GM19395 (cell line): ENCODE measurements around the gene ARL15.

ENCODE experiments used
- ATAC-seq: cut with Tn5 transposase; IDR thresholded peaks from one replicate; pipeline ENCODE4 v1.9.1; 2021; ENCODE audit warnings: mild to moderate bottlenecking, moderate library complexity; ENCODE audit not compliant: unreplicated experiment

ARL15 gene

GRCh38 chr5:54214722-54215121, 95.7 kb downstream of the ARL15 start:
- ATAC-seq, result no peak

- ATAC-seq, result no peak
Observed at GRCh38 chr5:54212331-54212730, 98.0 kb downstream of the ARL15 start.

- no peak for ATAC-seq
Observed at GRCh38 chr5:54211912-54212311, 98.5 kb downstream of the ARL15 start.

GRCh38 chr5:54207566-54207965, 102.8 kb downstream of the ARL15 start:
- no peak for ATAC-seq

- no peak for ATAC-seq
Observed at GRCh38 chr5:54206580-54207229, 103.7 kb downstream of the ARL15 start.

DNA sequence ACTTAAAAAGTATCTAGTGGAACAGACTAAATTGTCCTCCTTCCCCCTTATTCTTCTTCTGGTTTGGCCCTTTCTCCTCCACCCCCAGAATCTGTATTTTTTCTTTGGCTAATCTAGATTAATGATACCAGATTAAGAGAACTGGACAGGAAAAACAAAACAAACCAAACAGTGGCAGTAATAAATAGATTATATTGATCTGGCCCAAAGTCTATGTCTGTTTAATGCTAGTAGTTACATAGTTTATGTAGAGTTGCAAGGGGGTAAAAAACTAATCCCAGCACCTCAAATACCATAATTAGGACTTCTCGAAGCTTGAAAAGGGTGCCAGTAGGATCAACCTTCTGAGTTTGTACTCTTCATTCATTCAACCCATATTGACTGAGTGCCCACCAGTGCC, 104.5 kb downstream of the ARL15 start:
- no peak for ATAC-seq

DNA sequence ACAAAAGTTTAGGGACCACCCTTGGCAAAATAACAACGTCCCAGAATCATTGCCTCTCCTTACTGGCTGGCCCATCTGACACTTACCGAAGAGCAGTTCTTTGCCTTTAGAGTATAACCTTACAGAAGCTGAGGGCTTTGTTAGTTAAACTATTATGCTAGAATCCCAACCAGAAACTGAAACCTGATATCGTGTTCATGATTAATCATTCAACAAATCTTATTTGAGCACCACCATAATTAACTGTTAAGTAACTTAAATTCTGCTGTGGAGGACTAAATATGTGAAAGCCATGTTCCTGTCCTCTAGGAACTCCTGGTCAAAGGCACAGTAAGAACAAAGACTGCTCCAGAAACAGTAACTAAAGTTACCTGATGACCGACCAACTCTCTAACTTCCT, 104.9 kb downstream of the ARL15 start:
- no peak for ATAC-seq

GRCh38 chr5:54197018-54197417, 113.4 kb downstream of the ARL15 start:
- ATAC-seq, result no peak

GRCh38 chr5:54195701-54196100, 114.7 kb downstream of the ARL15 start:
- ATAC-seq, result no peak

DNA sequence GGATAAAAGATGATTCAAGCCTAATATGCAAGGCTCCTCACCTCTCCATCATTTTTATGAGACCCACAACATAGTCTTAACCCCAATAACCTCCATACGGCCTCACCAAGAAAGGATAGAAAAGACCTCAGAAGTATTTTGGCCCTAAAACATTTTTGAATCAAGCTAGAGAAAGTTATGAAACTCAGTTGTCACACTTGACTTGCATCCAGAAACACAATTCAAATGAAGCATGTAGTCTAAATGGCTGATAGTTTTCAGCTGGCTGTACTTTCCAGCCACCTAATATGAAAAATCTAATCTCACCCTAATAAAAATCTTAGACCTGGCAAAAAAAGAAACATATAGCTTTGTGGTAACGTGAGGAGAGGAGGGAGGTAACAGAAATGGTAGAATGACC, 116.1 kb downstream of the ARL15 start:
- ATAC-seq, result no peak

GRCh38 chr5:54187694-54188093, 122.7 kb downstream of the ARL15 start:
- ATAC-seq, result no peak

DNA sequence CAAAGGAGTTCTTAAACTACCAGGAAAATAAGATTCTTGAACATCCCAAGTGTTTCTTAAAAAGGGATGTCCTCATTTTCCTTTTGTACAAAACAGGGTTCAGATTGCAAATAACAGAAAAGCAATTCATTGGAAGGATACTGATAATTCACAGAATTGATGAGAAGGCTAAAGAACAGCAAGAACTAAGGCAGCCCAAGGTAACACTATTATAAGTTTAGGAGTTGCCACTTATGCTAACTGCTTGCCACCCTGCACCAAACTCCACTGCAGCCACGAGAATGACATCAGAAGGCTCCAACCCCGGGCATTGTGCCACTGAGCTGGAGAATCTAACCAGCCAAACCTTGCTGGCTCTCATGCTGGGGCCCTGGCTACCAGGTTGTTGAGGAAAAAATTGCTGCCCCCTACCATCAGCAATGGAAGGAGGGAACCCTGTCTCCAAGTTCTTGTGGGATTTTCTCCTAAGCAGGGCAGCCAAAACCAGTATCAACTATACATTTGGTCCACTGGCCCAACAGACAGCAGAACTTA, 123.4 kb downstream of the ARL15 start:
- ATAC-seq, result no peak

GRCh38 chr5:54186108-54186507, 124.3 kb downstream of the ARL15 start:
- no peak for ATAC-seq

- ATAC-seq, result no peak
Observed at GRCh38 chr5:54184806-54185205, 125.6 kb downstream of the ARL15 start.

DNA sequence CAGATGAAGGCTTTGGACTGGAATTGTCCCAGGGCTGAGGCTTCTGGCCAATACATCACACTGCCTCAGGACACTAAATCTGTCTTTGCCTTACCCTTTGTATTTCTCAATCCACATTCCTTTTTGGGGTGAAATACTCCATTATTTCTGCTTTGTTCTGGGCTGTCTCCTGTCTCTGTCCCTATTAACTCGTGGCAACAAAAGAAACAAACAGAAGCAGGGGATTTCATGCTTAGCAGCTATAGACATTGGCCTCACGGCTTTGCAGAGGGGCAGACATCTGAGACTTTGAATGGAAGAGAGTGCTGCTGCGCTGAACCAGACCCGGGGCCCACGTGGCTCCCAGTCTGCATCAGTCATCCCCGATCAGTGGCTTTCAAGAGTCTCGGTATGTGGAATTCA, 129.7 kb downstream of the ARL15 start:
- no peak for ATAC-seq

DNA sequence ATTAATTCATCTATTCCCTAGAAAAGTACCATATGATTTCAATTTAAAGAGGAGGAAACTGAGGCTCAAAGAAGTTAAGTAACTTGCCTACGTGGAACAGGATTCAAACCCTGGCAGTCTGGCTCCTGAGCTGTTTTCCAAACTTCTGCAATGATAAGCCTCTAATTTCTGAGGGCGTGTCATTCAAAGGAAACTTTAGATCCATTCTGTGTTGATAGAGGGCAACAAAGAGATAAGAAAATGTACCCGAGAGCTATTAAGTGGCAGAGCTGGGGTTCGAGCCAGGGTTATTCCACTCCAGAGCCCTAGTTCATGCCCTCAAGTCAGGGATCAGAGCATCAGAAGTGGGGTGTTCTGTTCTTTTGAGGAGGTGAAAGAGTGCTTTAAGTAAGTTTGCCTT, 131.4 kb downstream of the ARL15 start:
- no peak for ATAC-seq

GRCh38 chr5:54178207-54178606, 132.2 kb downstream of the ARL15 start:
- no peak for ATAC-seq

- no peak for ATAC-seq
Observed at GRCh38 chr5:54177058-54177457, 133.3 kb downstream of the ARL15 start.

GRCh38 chr5:54176066-54176830, 134.1 kb downstream of the ARL15 start:
- no peak for ATAC-seq

- no peak for ATAC-seq
Observed at GRCh38 chr5:54173251-54173650, 137.1 kb downstream of the ARL15 start.

DNA sequence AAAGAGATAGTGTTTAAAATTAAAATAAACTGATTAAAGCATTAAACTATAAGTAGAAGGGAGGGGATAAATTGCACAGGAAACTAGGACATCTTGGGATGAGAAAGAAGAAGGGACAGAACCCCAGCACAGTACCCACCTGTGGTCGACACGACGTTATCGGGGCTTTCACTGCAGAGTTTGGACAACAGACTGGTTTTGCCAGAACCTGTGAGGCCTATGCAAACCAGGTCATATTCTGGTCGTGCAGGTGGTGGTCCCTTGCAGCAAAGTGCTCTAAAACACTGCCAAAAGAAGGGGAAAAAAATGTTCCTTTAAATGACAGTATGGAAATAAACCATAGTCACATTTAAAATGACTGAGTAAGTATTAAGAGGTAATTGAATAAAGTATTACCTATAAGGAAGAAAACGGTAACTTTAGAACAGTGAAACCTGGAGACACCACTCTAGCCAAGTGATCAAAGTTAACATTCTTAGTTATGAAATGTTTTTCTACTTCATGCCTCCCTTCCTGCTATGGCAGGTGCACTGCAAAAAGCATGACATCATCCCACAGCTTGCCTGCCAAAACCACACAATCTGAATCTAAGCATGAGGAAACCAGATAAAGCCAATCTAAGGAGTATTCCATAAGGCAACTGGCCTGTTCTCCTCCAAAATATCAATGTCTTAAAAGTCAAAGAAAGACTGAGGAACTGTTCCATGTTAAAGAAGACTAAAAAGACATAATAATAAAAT, 138.6 kb downstream of the ARL15 start:
- ATAC-seq, result peak; percentile 77

DNA sequence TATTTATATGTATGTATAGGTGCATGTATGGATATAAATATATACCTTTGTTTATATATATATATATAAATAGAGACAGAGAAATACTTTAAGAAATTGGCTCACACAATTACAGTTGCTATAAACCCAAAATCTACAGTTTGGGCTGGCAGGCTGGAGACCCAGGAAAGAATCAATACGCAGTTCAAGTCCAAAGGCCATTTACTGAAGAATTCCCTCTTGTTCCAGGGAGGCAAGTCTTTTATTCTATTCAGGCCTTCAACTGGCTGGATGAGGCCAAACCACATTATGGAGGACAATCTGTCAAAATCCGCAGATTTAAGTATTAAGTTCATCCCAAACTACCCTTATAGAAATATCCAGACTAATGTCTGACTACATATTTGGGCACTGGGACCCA, 144.7 kb downstream of the ARL15 start:
- ATAC-seq, result no peak
